ENCODE data around the gene MICAL2. TPM values are rescaled to one million over a fixed set of nuclear protein-coding genes. Genes with fewer than 3 reads are reported as not detected.

The MICAL2 gene
- total and polyA plus RNA-seq, 2 donors (not counting 1 experiment from before 2014, with no cell fraction given) = 0.32 to 0.40 TPM

- peaks cover 3% of the 10 kb centered on the region for H3K4me1 Mint-ChIP-seq
- DNase-seq = no peak
- Histone ChIP-seq H3K36me3 (replicated peaks in 1 of 2; ENCODE audit: control extremely low read depth in 1 of 2, control insufficient read depth in 1 of 2, extremely low read depth in 1 of 2, insufficient read depth in 2 of 2, low read length in 1 of 2) (no peaks in the 10 kb centered on the region), H2AFZ (ENCODE audit: insufficient read depth, low read depth, low read length, poor library complexity, severe bottlenecking) (no peak overlapping the region), H3K4me1 (ENCODE audit: control insufficient read depth in 2 of 2, insufficient read depth in 2 of 2, low read length in 2 of 2) (no peaks in the 10 kb centered on the region), H4K20me1 (ENCODE audit: control insufficient read depth, insufficient read depth, low read length, poor library complexity, severe bottlenecking) (no peaks in the 10 kb centered on the region), H3K9ac (ENCODE audit: low read length) (no peak overlapping the region), H3K9me3 (ENCODE audit: control extremely low read depth in 1 of 3, control insufficient read depth in 2 of 3, insufficient read depth in 1 of 3, low read length in 2 of 3) (no peaks in the 10 kb centered on the region), H3K4me2 (replicated peaks; ENCODE audit: low read depth, low read length, poor library complexity, severe bottlenecking) (no peak overlapping the region), H3K27me3 (replicated peaks in 1 of 4; ENCODE audit: control extremely low read depth in 1 of 4, control insufficient read depth in 3 of 4, insufficient read depth in 4 of 4, low read length in 3 of 4) (no peaks in the 10 kb centered on the region), H3K79me2 (ENCODE audit: control insufficient read depth, insufficient read depth, low read length) (no peaks in the 10 kb centered on the region), H3K27ac (ENCODE audit: low read length in 2 of 2) (no peak overlapping the region), H3K4me3 (ENCODE audit: control extremely low read depth in 1 of 5, extremely low read depth in 1 of 5, insufficient read depth in 1 of 5, low read depth in 2 of 5, low read length in 4 of 5) (no peak overlapping the region)
- no CpG with 5 or more reads among the region's 3 CpGs for WGBS (ENCODE audit: insufficient coverage)
- no peak overlapping the region for H3K27ac Mint-ChIP-seq
- no peaks in the 10 kb centered on the region for H3K9me3 Mint-ChIP-seq (ENCODE audit: insufficient read depth)
- ChIA-PET POLR2A (no interaction called here), CTCF (interaction anchor here (1.2 kb wide), 1 partner anchor 9 kb away, joined by 3 read pairs; no protein-coding TSS in a partner anchor)
- intact Hi-C loops (cut with micrococcal nuclease) = no loop called here
- no peak overlapping the region for H3K4me3 Mint-ChIP-seq
- no peak for TF ChIP-seq EZH2 (IDR thresholded peaks at IDR 0.05; ENCODE audit: borderline replicate concordance, insufficient read depth, low read depth, low read length, poor library complexity, severe bottlenecking)
- no peak for TF ChIP-seq CTCF (IDR thresholded peaks at IDR 0.05)
- H3K27me3 Mint-ChIP-seq = peaks cover 11% of the 10 kb centered on the region
- no peak for ATAC-seq (ENCODE audit: low read depth)
Observed at GRCh38 chr11:12185106-12185690, 74.8 kb downstream of the MICAL2 start.

GRCh38 chr11:12185914-12186313, 75.5 kb downstream of the MICAL2 start:
- Mint-ChIP-seq H3K4me1 (peaks cover 3% of the 10 kb centered on the region), H3K4me3 (no peak overlapping the region), H3K9me3 (ENCODE audit: insufficient read depth) (no peaks in the 10 kb centered on the region), H3K27ac (no peak overlapping the region), H3K27me3 (peaks cover 8% of the 10 kb centered on the region)
- H3K9ac ChIP-seq (ENCODE audit: low read length) = no peak overlapping the region
- no peaks in the 10 kb centered on the region for H3K36me3 ChIP-seq (replicated peaks in 1 of 2; ENCODE audit: control extremely low read depth in 1 of 2, control insufficient read depth in 1 of 2, extremely low read depth in 1 of 2, insufficient read depth in 2 of 2, low read length in 1 of 2)
- DNase-seq (no peak), ATAC-seq (ENCODE audit: low read depth) (no peak)
- TF ChIP-seq EZH2 (IDR thresholded peaks at IDR 0.05; ENCODE audit: borderline replicate concordance, insufficient read depth, low read depth, low read length, poor library complexity, severe bottlenecking) = no peak
- TF ChIP-seq CTCF (IDR thresholded peaks at IDR 0.05) = no peak
- 78% methylated on average over 4 of the region's 4 CpGs for WGBS (ENCODE audit: insufficient coverage)
- CTCF ChIA-PET = interaction anchor here (1.2 kb wide), 1 partner anchor 8 kb away, joined by 3 read pairs; no protein-coding TSS in a partner anchor
- H2AFZ ChIP-seq (ENCODE audit: insufficient read depth, low read depth, low read length, poor library complexity, severe bottlenecking) = no peak overlapping the region
- no peak overlapping the region for H3K4me3 ChIP-seq (ENCODE audit: control extremely low read depth in 1 of 5, extremely low read depth in 1 of 5, insufficient read depth in 1 of 5, low read depth in 2 of 5, low read length in 4 of 5)
- POLR2A ChIA-PET = no interaction called here
- H3K79me2 ChIP-seq (ENCODE audit: control insufficient read depth, insufficient read depth, low read length) = no peaks in the 10 kb centered on the region
- H3K27me3 ChIP-seq (replicated peaks in 1 of 4; ENCODE audit: control extremely low read depth in 1 of 4, control insufficient read depth in 3 of 4, insufficient read depth in 4 of 4, low read length in 3 of 4) = no peaks in the 10 kb centered on the region
- H3K4me2 ChIP-seq (replicated peaks; ENCODE audit: low read depth, low read length, poor library complexity, severe bottlenecking) = no peak overlapping the region
- H3K4me1 ChIP-seq (ENCODE audit: control insufficient read depth in 2 of 2, insufficient read depth in 2 of 2, low read length in 2 of 2) = no peaks in the 10 kb centered on the region
- H4K20me1 ChIP-seq (ENCODE audit: control insufficient read depth, insufficient read depth, low read length, poor library complexity, severe bottlenecking) = no peaks in the 10 kb centered on the region
- no peaks in the 10 kb centered on the region for H3K9me3 ChIP-seq (ENCODE audit: control extremely low read depth in 1 of 3, control insufficient read depth in 2 of 3, insufficient read depth in 1 of 3, low read length in 2 of 3)
- H3K27ac ChIP-seq (ENCODE audit: low read length in 2 of 2) = no peak overlapping the region
- intact Hi-C loops (cut with micrococcal nuclease) = no loop called here

Data from B cell (primary cell).